C4-2B (cell line): ENCODE results near the gene OR5H14.

Experiments used
- ZFX ChIP-seq: fragments of 450-650 bp; IDR thresholded peaks from 2 replicates; pipeline ENCODE4 v1.6.1; 2017
- TF ChIP-seq, protein P1 (sequence below): fragments of 450-650 bp; conservative IDR thresholded peaks from 2 replicates; pipeline ENCODE4 v1.5.1; 2017; ENCODE audit warnings: mild to moderate bottlenecking

DNA sequence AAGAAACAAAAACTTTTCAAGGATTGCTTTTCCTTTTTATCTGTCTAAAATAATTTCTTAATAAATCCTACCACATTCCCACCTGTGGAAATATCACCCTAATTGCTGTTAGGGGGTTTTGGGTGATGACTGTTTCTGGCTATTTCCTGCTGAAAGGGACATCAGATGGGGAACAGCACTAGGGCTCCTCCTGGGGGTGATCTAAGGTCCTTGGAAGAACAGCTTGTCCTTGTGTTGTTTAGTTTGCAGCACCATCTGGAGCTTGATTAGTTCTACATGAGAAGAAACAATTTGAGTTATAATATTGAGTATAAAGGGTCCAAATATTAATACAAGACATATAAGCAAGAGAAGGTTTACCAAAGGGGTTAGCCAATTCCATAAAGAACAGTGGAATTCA lies 37.9 kb downstream of the OR5H14 start:
- TF ChIP-seq, protein P1, sequence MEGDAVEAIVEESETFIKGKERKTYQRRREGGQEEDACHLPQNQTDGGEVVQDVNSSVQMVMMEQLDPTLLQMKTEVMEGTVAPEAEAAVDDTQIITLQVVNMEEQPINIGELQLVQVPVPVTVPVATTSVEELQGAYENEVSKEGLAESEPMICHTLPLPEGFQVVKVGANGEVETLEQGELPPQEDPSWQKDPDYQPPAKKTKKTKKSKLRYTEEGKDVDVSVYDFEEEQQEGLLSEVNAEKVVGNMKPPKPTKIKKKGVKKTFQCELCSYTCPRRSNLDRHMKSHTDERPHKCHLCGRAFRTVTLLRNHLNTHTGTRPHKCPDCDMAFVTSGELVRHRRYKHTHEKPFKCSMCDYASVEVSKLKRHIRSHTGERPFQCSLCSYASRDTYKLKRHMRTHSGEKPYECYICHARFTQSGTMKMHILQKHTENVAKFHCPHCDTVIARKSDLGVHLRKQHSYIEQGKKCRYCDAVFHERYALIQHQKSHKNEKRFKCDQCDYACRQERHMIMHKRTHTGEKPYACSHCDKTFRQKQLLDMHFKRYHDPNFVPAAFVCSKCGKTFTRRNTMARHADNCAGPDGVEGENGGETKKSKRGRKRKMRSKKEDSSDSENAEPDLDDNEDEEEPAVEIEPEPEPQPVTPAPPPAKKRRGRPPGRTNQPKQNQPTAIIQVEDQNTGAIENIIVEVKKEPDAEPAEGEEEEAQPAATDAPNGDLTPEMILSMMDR, result peak; percentile 49
- no peak for TF ChIP-seq ZFX
